MM.1S (cell line): ENCODE results near the gene GEMIN5.

Experiments
- DNase-seq: peaks from one replicate; pipeline ENCODE4 v3.0.0-alpha.2; 2015
- H2AFZ ChIP-seq: fragments of 300-600 bp; sonication (generic); 2 replicates; pipeline ENCODE4 v1.6.0; 2016; ENCODE audit warnings: antibody characterized with exemption, low read length
- H3F3A ChIP-seq: fragments of 300-600 bp; sonication (generic); 2 replicates; pipeline ENCODE4 v1.6.1; 2016; ENCODE audit warnings: mild to moderate bottlenecking, antibody characterized with exemption, low read length, moderate library complexity, mixed read lengths; ENCODE audit not compliant: insufficient read depth
- H3K27ac ChIP-seq: fragments of 300-600 bp; sonication (generic); 2 replicates; pipeline ENCODE4 v1.5.1; 2016; ENCODE audit warnings: mild to moderate bottlenecking, low read length
- H3K27me3 ChIP-seq: fragments of 300-600 bp; sonication (generic); replicated peaks from 2 replicates; pipeline ENCODE4 v1.6.0; 2016; ENCODE audit warnings: low read length; ENCODE audit not compliant: insufficient read depth
- H3K36me3 ChIP-seq: fragments of 300-600 bp; sonication (generic); replicated peaks from 2 replicates; pipeline ENCODE4 v1.6.1; 2016; ENCODE audit warnings: mild to moderate bottlenecking, low read length, mixed read lengths; ENCODE audit not compliant: insufficient read depth
- H3K4me1 ChIP-seq: fragments of 300-600 bp; sonication (generic); 2 replicates; pipeline ENCODE4 v1.6.1; 2016; ENCODE audit warnings: low read length, mixed read lengths
- H3K4me2 ChIP-seq: fragments of 300-600 bp; sonication (generic); 2 replicates; pipeline ENCODE4 v1.6.0; 2016; ENCODE audit warnings: low read depth, low read length
- H3K4me3 ChIP-seq: fragments of 300-600 bp; sonication (generic); 2 replicates; pipeline ENCODE4 v1.5.1; 2016; ENCODE audit warnings: low read length, mixed read lengths
- H3K79me2 ChIP-seq: fragments of 300-600 bp; sonication (generic); 2 replicates; pipeline ENCODE4 v1.6.1; 2016; ENCODE audit warnings: mixed run types, low read length, mixed read lengths
- H3K9ac ChIP-seq: fragments of 300-600 bp; sonication (generic); 2 replicates; pipeline ENCODE4 v1.6.1; 2016; ENCODE audit warnings: low read length, mixed read lengths
- H3K9me2 ChIP-seq: fragments of 300-600 bp; sonication (generic); replicated peaks from 2 replicates; pipeline ENCODE4 v1.6.1; 2016; ENCODE audit warnings: mild to moderate bottlenecking, low read length, mixed read lengths; ENCODE audit not compliant: insufficient read depth
- H3K9me3 ChIP-seq: fragments of 300-600 bp; sonication (generic); replicated peaks from 2 replicates; pipeline ENCODE4 v1.6.1; 2016; ENCODE audit warnings: mild to moderate bottlenecking, low read length, mixed read lengths; ENCODE audit not compliant: insufficient read depth
- H4K20me1 ChIP-seq: fragments of 300-600 bp; sonication (generic); 2 replicates; pipeline ENCODE4 v1.6.1; 2016; ENCODE audit warnings: mild to moderate bottlenecking, low read length, moderate library complexity, mixed read lengths; ENCODE audit not compliant: insufficient read depth
- EZH2 ChIP-seq: fragments of 300-600 bp; sonication (generic); optimal IDR thresholded peaks from 2 replicates; pipeline ENCODE3; 2017; ENCODE audit warnings: low read depth, mild to moderate bottlenecking, antibody characterized with exemption, low read length, mixed read lengths
- EZH2phosphoT487 ChIP-seq: fragments of 300-600 bp; sonication (generic); IDR thresholded peaks from 2 replicates; pipeline ENCODE4 v1.6.1; 2018; ENCODE audit warnings: antibody characterized with exemption, low read length
- TF ChIP-seq, protein P1 (sequence below): fragments of 300-600 bp; sonication (generic); IDR thresholded peaks from 2 replicates; pipeline ENCODE4 v1.5.1; 2016; ENCODE audit warnings: antibody characterized with exemption, low read length, mixed read lengths

The GEMIN5 gene

DNA sequence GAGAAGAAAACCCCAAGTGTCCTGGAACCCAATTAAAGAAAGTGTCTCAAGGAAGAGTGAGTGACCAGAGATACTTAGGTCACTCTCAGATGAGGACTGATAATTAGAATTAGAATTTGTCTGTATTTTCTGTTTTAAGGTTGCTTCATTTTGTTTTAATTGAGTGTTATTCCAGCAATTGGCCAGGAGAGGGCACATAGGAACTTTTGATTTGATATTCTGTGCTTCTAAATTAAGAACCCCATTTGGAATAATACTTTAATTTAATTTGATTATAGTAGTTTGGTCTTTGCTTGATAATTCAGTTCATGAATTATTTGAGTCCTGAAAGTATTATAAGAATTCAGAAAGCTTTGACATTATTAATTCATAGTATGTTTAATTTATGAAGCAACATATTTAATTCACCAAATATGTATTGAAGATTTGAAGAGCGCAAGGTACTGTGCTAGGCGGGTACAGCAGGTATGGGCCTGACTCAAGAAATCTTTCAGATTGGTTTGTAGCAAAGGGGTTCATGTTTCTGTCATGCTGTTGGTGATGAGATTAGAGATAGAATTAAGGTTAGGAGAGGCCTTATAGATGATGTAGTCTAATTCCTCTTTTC lies 7.8 kb upstream of the GEMIN5 start:
- H3K79me2 ChIP-seq = peaks cover 95% of the 10 kb centered on the region
- TF ChIP-seq EZH2phosphoT487 = no peak
- TF ChIP-seq, protein P1, sequence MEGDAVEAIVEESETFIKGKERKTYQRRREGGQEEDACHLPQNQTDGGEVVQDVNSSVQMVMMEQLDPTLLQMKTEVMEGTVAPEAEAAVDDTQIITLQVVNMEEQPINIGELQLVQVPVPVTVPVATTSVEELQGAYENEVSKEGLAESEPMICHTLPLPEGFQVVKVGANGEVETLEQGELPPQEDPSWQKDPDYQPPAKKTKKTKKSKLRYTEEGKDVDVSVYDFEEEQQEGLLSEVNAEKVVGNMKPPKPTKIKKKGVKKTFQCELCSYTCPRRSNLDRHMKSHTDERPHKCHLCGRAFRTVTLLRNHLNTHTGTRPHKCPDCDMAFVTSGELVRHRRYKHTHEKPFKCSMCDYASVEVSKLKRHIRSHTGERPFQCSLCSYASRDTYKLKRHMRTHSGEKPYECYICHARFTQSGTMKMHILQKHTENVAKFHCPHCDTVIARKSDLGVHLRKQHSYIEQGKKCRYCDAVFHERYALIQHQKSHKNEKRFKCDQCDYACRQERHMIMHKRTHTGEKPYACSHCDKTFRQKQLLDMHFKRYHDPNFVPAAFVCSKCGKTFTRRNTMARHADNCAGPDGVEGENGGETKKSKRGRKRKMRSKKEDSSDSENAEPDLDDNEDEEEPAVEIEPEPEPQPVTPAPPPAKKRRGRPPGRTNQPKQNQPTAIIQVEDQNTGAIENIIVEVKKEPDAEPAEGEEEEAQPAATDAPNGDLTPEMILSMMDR = peak; percentile 52

DNA sequence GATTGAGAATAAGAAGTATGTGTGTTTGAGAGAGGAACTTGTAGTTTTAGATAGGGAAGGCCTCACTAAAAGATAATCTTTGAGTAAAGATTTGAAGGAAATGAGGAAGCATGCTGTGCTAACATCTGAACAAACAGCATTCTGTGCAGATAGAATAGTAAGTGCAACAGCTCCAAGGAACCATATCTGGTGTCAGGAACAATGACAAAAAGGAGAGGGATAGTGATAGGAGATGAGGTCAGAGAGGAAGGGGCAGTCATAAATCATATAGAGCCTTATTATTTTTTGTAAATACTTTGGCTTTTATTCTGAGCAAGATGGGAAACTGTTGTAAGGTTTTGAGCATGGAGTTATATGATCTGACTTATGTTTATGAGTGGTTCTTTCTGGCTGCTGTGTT lies 6.7 kb upstream of the GEMIN5 start:
- Histone ChIP-seq H4K20me1 (peaks cover 4% of the 10 kb centered on the region; the same call in 1 of the 2 replicates), H3K79me2 (peaks cover 85% of the 10 kb centered on the region), H3K4me3 (no peak overlapping the region), H3K27ac (no peak overlapping the region), H3K4me1 (peaks cover 9% of the 10 kb centered on the region; the same call in 1 of the 2 replicates), H2AFZ (no peak overlapping the region), H3K9ac (no peak overlapping the region), H3K9me2 (no peaks in the 10 kb centered on the region), H3K4me2 (no peak overlapping the region), H3K9me3 (no peaks in the 10 kb centered on the region), H3K27me3 (no peaks in the 10 kb centered on the region), H3K36me3 (peaks cover 6% of the 10 kb centered on the region; the same call in 1 of the 2 replicates), H3F3A (no peaks in the 10 kb centered on the region)
- no peak for DNase-seq
- TF ChIP-seq EZH2phosphoT487 (no peak), EZH2 (no peak)
- TF ChIP-seq, protein P1 = no peak

More for the DNA sequence above, 7.8 kb upstream of the GEMIN5 start:
- H3K27me3 ChIP-seq = no peaks in the 10 kb centered on the region
- H3K36me3 ChIP-seq = peaks cover 6% of the 10 kb centered on the region; the same call in 1 of the 2 replicates
- H3K4me2 ChIP-seq = no peak overlapping the region
- no peak overlapping the region for H3K4me3 ChIP-seq
- no peak overlapping the region for H3K27ac ChIP-seq
- H3K4me1 ChIP-seq = peaks cover 9% of the 10 kb centered on the region; the same call in 1 of the 2 replicates
- H3K9ac ChIP-seq = no peak overlapping the region
- H3K9me3 ChIP-seq = no peaks in the 10 kb centered on the region
- no peak overlapping the region for H2AFZ ChIP-seq
- peaks cover 4% of the 10 kb centered on the region; the same call in 1 of the 2 replicates for H4K20me1 ChIP-seq
- H3F3A ChIP-seq = no peaks in the 10 kb centered on the region
- no peak for DNase-seq
- no peaks in the 10 kb centered on the region for H3K9me2 ChIP-seq

DNA sequence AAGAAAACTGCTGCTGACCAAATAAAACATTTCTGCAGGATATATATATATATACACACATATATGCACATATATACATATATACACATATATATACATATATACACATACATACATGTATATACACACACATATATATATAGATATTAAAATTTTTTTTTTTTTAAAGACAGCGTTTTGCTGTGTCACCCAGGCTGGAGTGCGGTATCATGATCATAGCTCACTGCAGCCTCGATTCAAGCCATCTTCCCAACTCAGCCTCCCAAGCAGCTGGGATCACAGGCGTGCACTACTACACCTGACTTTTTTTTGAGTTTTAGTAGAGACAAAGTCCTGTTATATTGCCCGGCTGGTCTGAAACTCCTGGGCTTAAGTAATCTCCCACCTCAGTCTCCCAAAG lies 5.5 kb upstream of the GEMIN5 start:
- no peak for TF ChIP-seq EZH2
- TF ChIP-seq EZH2phosphoT487 = no peak
- TF ChIP-seq, protein P1 = no peak
- Histone ChIP-seq H2AFZ (no peak overlapping the region), H3K27ac (no peak overlapping the region), H3K4me1 (peaks cover 9% of the 10 kb centered on the region; the same call in 1 of the 2 replicates), H3K27me3 (no peaks in the 10 kb centered on the region), H3K4me3 (no peak overlapping the region), H3F3A (no peaks in the 10 kb centered on the region), H3K4me2 (no peak overlapping the region), H3K9me2 (no peaks in the 10 kb centered on the region), H4K20me1 (peaks cover 4% of the 10 kb centered on the region; the same call in 1 of the 2 replicates), H3K9me3 (no peaks in the 10 kb centered on the region), H3K9ac (no peak overlapping the region), H3K36me3 (peaks cover 6% of the 10 kb centered on the region; the same call in 1 of the 2 replicates), H3K79me2 (peaks cover 73% of the 10 kb centered on the region)
- DNase-seq = no peak
